Subcutaneous abdominal adipose tissue (tissue), 5 donors: ENCODE results near the gene ACD.

Experiments used
- H3K27ac ChIP-seq: one replicate; pipeline ENCODE4 v1.7.0; 2013; ENCODE audit warnings: low read depth, mild to moderate bottlenecking, inconsistent platforms, low read length, moderate library complexity
- H3K27me3 ChIP-seq, 5 donors: one replicate each; pipeline ENCODE4 v1.7.0; 2013; ENCODE audit warnings: low read length in 5 of 5, inconsistent platforms in 1 of 5; ENCODE audit not compliant: control insufficient read depth in 5 of 5, insufficient read depth in 4 of 5
- H3K36me3 ChIP-seq, 5 donors: one replicate each; pipeline ENCODE4 v1.7.0; 2013; ENCODE audit warnings: low read length in 5 of 5; ENCODE audit not compliant: control insufficient read depth in 5 of 5, insufficient read depth in 5 of 5
- H3K4me1 ChIP-seq, 5 donors: one replicate each; pipeline ENCODE4 v1.7.0; 2013; ENCODE audit warnings: low read length in 5 of 5, mild to moderate bottlenecking in 3 of 5, moderate library complexity in 1 of 5; ENCODE audit not compliant: control insufficient read depth in 5 of 5, insufficient read depth in 5 of 5
- H3K4me3 ChIP-seq, 5 donors: one replicate each; pipeline ENCODE4 v1.7.0; 2013; ENCODE audit warnings: low read length in 5 of 5, low read depth in 1 of 5
- H3K9ac ChIP-seq, 5 donors: one replicate each; pipeline ENCODE4 v1.7.0; 2013; ENCODE audit warnings: low read length in 5 of 5, mild to moderate bottlenecking in 4 of 5, moderate library complexity in 3 of 5
- H3K9me3 ChIP-seq, 5 donors: one replicate each; pipeline ENCODE4 v1.7.0; 2013; ENCODE audit warnings: low read length in 5 of 5; ENCODE audit not compliant: control insufficient read depth in 5 of 5
- donor health status: healthy.
- donor health status: healthy.
- donor health status: healthy.
- donor health status: healthy.
- donor health status: healthy.

Gene ACD

DNA sequence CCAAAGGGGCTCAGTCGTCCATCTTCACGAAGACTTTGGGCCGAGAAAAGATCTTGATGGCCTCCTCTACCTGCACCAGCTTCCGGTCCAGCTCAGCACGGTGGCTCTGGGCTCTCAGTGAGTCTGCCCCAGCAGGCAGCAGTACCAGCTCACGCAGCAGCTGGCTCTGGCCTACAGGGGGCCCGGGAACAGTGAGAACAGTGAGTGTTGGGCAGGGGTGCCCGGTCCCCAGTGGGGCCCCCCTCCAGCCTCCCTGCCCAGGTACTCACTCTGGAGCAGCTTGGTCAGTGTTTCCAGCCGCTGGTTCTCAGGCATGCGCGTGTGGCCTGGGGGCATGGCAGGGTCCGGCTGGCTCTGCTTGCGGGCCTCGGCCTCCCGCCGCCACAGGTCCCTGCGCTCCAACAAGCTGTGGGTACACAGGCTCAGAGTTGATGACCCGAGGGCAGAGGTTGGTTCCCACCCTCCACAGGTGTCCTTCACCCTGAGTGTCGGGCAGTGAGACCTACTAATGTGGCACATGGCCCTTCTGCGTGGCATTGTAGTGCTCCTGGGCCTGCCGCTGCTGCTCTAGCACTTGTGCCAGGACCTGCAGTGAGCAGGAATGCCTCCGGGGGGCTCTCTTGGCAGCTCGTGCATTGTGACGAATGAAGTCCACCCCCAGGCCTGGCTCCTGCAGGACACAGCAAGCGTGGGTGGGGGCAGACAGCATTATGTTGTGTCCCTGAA lies 3.3 kb upstream of the ACD start:
- no peak overlapping the region for H3K9ac ChIP-seq
- no peak overlapping the region for H3K4me3 ChIP-seq
- peaks cover 0 to 26% (median 7%) of the 10 kb centered on the region in 5 donors for H3K36me3 ChIP-seq
- H3K4me1 ChIP-seq: peaks cover 4 to 54% (median 47%) of the 10 kb centered on the region in 5 donors
- no peak overlapping the region for H3K27ac ChIP-seq
- H3K27me3 ChIP-seq: no peaks in the 10 kb centered on the region
- no peaks in the 10 kb centered on the region for H3K9me3 ChIP-seq

DNA sequence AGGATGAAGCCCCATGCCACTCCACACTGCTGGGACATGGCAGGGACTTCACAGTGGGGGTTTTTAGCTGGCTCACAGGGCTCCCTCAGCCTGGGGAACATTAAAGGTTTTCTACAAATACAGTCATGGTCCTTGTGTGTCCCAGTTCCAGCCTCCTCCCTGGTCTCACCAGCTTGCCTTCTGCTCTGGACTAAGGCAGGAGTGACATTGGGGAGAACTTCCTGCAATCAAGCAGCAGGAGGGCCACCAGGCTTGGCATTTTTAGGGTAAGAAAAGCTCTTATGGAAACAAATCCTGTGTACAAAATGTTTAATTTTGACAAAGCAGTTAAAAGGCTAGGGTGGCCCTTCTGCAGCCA lies 2.6 kb upstream of the ACD start:
- no peaks in the 10 kb centered on the region for H3K9me3 ChIP-seq
- no peak overlapping the region for H3K27ac ChIP-seq
- H3K9ac ChIP-seq: no peak overlapping the region
- no peaks in the 10 kb centered on the region for H3K27me3 ChIP-seq
- H3K4me1 ChIP-seq: peaks cover 2 to 47% (median 41%) of the 10 kb centered on the region in 5 donors
- no peak overlapping the region for H3K4me3 ChIP-seq
- peaks cover 0 to 33% (median 14%) of the 10 kb centered on the region in 5 donors for H3K36me3 ChIP-seq

DNA sequence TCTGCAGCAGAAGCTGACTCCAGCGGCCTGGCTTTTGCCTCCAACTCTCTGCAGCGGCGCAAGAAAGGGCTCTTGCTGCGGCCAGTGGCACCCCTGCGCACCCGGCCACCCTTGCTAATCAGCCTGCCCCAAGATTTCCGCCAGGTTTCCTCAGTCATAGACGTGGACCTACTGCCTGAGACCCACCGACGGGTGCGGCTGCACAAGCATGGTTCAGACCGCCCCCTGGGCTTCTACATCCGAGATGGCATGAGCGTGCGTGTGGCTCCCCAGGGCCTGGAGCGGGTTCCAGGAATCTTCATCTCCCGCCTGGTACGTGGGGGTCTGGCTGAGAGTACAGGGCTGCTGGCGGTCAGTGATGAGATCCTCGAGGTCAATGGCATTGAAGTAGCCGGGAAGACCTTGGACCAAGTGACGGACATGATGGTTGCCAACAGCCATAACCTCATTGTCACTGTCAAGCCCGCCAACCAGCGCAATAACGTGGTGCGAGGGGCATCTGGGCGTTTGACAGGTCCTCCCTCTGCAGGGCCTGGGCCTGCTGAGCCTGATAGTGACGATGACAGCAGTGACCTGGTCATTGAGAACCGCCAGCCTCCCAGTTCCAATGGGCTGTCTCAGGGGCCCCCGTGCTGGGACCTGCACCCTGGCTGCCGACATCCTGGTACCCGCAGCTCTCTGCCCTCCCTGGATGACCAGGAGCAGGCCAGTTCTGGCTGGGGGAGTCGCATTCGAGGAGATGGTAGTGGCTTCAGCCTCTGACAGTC lies 2.0 kb upstream of the ACD start:
- Histone ChIP-seq H3K9ac (no peak overlapping the region), H3K4me3 (no peak overlapping the region), H3K4me1 (peaks cover 0 to 42% (median 35%) of the 10 kb centered on the region in 5 donors), H3K27me3 (no peaks in the 10 kb centered on the region), H3K9me3 (no peaks in the 10 kb centered on the region), H3K36me3 (peaks cover 0 to 38% (median 19%) of the 10 kb centered on the region in 5 donors), H3K27ac (no peak overlapping the region)

DNA sequence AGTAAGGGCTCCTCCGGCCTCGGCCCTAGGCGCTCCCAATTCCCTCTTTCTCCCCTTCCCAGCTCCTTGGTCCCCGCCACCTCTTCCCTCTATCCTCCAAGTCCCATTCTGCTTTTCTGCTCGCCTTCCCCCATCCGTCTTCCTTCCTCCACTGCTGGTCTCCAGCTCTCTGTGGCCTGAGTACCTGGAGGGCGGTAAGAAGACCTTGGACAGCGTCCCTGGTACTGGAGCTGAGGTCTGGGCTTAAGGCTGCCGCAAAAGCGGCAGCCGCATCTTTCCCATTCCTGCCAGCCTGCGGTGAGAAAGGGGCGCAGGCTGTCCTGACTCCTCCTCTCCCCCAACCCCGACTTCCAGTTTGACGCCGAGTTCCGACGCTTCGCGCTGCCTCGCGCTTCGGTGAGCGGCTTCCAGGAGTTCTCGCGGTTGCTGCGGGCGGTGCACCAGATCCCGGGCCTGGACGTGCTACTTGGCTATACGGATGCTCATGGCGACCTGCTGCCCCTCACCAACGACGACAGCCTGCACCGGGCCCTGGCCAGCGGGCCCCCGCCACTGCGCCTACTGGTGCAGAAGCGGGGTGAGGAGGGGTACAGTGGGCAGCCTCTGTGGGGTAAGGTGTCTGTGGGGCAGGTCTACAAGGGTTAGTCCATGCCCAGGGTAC lies 1.2 kb upstream of the ACD start:
- Histone ChIP-seq H3K36me3 (peaks cover 0 to 43% (median 21%) of the 10 kb centered on the region in 5 donors), H3K4me3 (peak overlapping the region; percentile 51 to 97 (median 93)), H3K4me1 (peaks cover 0 to 36% (median 31%) of the 10 kb centered on the region in 5 donors), H3K9me3 (no peaks in the 10 kb centered on the region), H3K27ac (peak overlapping the region; percentile 30), H3K27me3 (peaks cover 0 to 3% (median 0%) of the 10 kb centered on the region in 5 donors), H3K9ac (peak overlapping the region in 3 of 5 donors; percentile 1 to 59 (median 56))

DNA sequence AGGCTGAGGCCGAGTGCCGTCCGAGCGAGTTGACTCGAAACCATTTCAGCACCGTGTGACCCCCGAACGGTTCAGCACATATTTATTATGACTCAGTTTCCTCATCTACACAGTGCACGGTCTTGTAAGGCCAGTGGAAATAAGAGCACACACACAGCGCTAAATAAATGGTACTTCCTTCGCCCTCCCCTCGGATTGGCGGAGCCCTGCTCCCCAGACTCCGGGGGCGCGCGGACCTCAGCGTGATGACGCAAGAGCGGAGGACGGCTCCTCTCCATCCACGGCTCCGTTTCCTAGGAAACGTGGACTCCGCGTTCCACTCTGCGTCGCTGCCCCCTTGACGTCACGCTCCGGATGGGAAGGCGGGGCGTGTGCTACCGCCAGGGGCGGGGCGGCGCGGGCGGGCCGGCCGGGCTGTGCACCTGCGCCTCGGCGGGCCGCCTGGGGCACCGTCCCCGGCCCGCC lies 536 bp upstream of the ACD start, which contains the start of gene PARD6A:
Gene PARD6A (plus strand): TSS at position 397 of the 465 bp plus-strand sequence. CDS start 79 bp downstream, outside the sequence.
- H3K36me3 ChIP-seq: peaks cover 0 to 43% (median 21%) of the 10 kb centered on the region in 5 donors
- peaks cover 0 to 30% (median 25%) of the 10 kb centered on the region in 5 donors for H3K4me1 ChIP-seq
- peak within 1 kb of the TSS in 4 of 5 donors; percentile 70 to 88 (median 79) for H3K9ac ChIP-seq
- peak within 1 kb of the TSS; percentile 80 to 97 (median 93) for H3K4me3 ChIP-seq
- peaks cover 0 to 7% (median 0%) of the 10 kb centered on the region in 5 donors for H3K27me3 ChIP-seq
- H3K9me3 ChIP-seq: no peaks in the 10 kb centered on the region
- peak within 1 kb of the TSS; percentile 81 for H3K27ac ChIP-seq

DNA sequence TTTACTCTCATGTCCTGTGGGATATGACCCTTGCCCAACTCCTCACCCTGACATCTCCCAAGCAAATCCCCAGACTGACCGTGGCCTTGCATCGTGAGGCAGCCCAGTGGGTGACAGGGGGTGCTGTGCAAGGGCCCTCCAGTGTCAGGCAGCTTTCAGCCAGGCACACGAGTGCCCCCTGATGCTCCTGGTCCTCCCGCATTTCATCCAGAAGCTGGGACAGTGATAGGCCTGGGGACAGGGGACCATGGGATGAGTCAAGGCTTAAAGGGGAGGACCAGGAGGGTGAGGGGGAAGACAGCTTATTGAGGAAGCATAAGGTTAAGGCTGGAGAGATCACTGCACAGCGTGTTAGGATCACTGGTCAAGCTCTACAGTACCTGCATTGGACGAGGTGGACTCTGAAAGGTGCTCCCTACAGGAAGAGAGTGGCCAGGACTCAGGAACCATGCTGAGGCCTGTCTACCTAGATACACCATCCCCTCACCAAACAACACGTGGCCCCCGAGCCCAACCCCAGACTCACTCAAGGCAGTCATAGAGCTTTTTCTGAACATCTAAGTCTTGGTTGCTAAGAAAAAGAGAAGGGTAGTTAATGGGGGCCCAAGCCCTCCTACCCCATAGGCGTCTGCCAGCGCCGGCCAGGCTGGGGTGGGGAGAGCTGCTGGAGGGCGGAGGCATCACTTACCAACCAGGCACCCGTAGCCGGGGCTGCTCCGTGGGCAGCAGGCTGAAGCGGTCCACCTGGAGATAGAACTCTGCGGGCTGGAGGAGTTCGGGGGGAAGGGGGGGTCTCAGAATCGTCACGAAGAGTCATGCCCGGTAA lies 998 bp downstream of the ACD start:
- Histone ChIP-seq H3K27me3 (peaks cover 9 to 20% (median 15%) of the 10 kb centered on the region in 5 donors), H3K27ac (no peak overlapping the region), H3K36me3 (peaks cover 0 to 40% (median 21%) of the 10 kb centered on the region in 5 donors), H3K9me3 (no peaks in the 10 kb centered on the region), H3K9ac (peak overlapping the region in 4 of 5 donors; percentile 61 to 88 (median 78)), H3K4me3 (peak overlapping the region; percentile 33 to 97 (median 93)), H3K4me1 (peaks cover 0 to 29% (median 24%) of the 10 kb centered on the region in 5 donors)

DNA sequence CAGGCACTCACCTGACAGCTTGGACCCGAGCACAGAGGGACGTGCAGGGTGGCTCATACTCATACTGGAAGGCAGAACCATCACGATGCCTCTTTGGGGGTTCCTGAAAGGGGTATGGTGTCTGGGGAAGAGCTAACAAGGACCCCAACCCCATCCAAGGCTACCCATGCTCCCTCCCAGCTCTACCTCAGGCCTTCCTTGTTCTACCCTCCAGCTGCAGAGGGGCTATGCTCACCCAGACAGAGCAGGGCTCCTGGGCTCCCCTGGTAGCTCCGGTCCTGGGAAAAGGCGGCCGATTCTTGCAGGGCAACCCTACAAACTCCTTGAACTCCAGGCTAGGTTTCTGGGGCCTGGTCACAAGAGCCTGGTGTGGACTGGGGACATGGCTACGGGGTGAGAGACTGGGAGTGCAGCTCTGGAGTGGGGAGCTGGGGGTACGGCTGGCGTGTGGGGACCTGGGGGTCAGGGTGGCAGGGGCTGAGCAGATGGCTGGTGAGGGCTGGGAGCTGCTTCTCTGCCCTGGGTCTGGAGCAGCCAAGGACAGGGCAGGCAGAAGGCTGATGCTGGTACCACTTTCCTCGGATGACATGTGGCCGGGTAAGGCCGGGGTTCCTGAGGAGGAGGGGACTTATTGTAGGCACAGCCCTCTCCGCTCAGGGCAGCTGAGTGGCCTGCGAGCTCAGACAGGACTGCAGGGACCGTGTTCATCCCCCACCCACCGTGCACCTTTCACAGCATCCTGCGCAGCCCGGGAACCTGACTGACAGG lies 2.1 kb downstream of the ACD start:
- Histone ChIP-seq H3K4me3 (no peak overlapping the region), H3K9me3 (no peaks in the 10 kb centered on the region), H3K4me1 (peaks cover 0 to 35% (median 31%) of the 10 kb centered on the region in 5 donors), H3K36me3 (peaks cover 0 to 30% (median 19%) of the 10 kb centered on the region in 5 donors), H3K27ac (no peak overlapping the region), H3K9ac (no peak overlapping the region), H3K27me3 (peaks cover 13 to 29% (median 17%) of the 10 kb centered on the region in 5 donors)

DNA sequence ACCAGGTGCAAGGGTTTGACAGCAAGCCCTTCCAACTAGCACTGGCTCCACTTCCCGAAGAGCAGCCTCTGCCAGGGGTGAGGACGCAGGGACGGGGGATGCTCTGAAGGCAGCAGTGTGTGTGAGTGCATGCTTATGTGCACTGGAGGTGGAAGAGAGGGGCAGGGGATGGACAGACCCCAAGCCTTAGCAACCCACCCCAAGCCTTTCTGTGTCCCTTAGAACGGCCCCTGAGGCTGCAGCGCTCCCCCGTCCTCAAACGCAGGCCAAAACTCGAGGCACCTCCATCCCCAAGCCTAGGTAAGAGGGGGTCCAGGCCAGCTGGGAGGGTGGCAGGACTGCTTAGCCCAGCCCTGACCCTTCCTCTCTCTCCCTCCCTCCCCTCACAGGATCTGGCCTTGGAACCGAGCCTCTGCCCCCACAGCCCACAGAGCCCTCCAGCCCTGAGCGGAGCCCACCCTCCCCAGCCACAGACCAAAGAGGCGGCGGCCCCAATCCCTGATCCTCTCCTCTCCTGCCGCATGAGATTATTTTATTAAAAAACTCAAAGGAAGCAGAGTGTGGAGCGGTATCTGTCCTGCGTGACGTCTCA lies 2.9 kb downstream of the ACD start:
- H3K27me3 ChIP-seq: peaks cover 17 to 33% (median 19%) of the 10 kb centered on the region in 5 donors
- no peaks in the 10 kb centered on the region for H3K9me3 ChIP-seq
- H3K9ac ChIP-seq: no peak overlapping the region
- H3K36me3 ChIP-seq: peaks cover 0 to 24% (median 14%) of the 10 kb centered on the region in 5 donors
- no peak overlapping the region for H3K27ac ChIP-seq
- no peak overlapping the region for H3K4me3 ChIP-seq
- peaks cover 0 to 38% (median 31%) of the 10 kb centered on the region in 5 donors for H3K4me1 ChIP-seq
